ENCODE data around the gene POLR3GL.

POLR3GL gene

DNA sequence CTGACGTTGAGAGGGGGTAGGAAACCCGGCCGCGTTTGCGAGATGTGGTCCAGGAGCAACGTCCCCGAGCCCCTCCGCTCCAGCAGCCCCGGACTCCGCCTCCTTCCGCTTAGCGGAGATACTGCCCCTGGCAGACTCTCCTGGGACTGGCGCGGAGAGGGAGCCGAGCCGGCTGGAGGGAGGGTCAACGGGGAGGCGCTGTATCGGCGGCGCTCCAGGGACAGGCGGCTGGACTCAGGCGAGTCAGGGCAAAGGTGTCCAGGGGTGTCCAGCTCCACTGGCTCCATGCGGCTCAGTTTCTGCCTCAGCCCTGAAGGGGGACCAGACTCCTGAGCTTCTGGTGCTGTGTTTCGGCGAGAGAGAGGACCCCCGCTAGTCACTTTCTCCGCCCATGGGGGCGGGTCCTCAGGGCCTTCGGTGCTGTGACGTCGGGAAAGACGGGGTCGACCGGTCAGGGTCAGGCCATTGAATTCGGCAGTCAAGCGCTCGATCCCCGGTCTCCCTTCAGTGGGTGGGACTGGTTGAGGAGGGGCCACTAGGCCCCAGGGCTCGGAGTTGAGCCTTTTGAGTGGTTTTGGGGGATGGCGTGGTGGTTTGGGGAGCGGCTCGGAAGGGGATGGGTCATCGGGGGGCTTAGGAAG, 3.9 kb upstream of the POLR3GL start:
- Histone ChIP-seq H3K27ac (ENCODE audit: low read depth, low read length, severe bottlenecking) (peak overlapping the region; percentile 70), H3K4me1 (ENCODE audit: control insufficient read depth, insufficient read depth, low read length, poor library complexity, severe bottlenecking) (peaks cover 33% of the 10 kb centered on the region), H3K9me3 (ENCODE audit: control insufficient read depth, low read length) (no peaks in the 10 kb centered on the region), H3K4me3 (ENCODE audit: extremely low read depth, insufficient read depth, low read length, poor library complexity, severe bottlenecking) (peak overlapping the region; percentile 60), H3K36me3 (ENCODE audit: control insufficient read depth, insufficient read depth, low read length) (no peaks in the 10 kb centered on the region)
- 0 to 1% methylated on average over 29 to 39 of the region's 44 CpGs for WGBS, 2 experiments (ENCODE audit: insufficient coverage in 2 of 2)

DNA sequence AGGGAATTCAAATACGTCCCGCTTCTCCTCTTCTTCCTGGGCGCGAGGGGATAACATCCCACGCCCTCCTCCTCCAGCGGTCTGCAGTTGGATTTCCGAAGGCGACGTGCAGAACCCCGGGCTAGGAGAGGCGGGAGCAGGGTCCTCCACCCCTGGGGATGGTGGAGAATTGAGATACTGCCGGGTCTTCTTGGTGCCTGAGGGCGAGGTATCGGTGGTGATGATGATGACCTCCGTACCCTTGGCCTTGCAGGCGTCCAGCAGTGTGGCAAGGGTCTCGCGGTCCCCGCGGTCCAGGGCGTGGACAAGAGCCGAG, 3.4 kb upstream of the POLR3GL start:
- Histone ChIP-seq H3K36me3 (ENCODE audit: control insufficient read depth, insufficient read depth, low read length) (no peaks in the 10 kb centered on the region), H3K4me1 (ENCODE audit: control insufficient read depth, insufficient read depth, low read length, poor library complexity, severe bottlenecking) (peaks cover 28% of the 10 kb centered on the region), H3K27ac (ENCODE audit: low read depth, low read length, severe bottlenecking) (peak overlapping the region; percentile 70), H3K9me3 (ENCODE audit: control insufficient read depth, low read length) (no peaks in the 10 kb centered on the region), H3K4me3 (ENCODE audit: extremely low read depth, insufficient read depth, low read length, poor library complexity, severe bottlenecking) (peak overlapping the region; percentile 60)
- 1 to 3% methylated on average over 10 of the region's 22 CpGs for WGBS, 2 experiments (ENCODE audit: insufficient coverage in 2 of 2)

GRCh38 chr1:145961425-145962156, 2.9 kb upstream of the POLR3GL start:
- 2 to 3% methylated on average over 50 to 57 of the region's 57 CpGs for WGBS, 2 experiments (ENCODE audit: insufficient coverage in 2 of 2)
- peaks cover 28% of the 10 kb centered on the region for H3K4me1 ChIP-seq (ENCODE audit: control insufficient read depth, insufficient read depth, low read length, poor library complexity, severe bottlenecking)
- peak overlapping the region; percentile 60 for H3K4me3 ChIP-seq (ENCODE audit: extremely low read depth, insufficient read depth, low read length, poor library complexity, severe bottlenecking)
- H3K9me3 ChIP-seq (ENCODE audit: control insufficient read depth, low read length) = no peaks in the 10 kb centered on the region
- no peak overlapping the region for H3K27ac ChIP-seq (ENCODE audit: low read depth, low read length, severe bottlenecking)
- no peaks in the 10 kb centered on the region for H3K36me3 ChIP-seq (ENCODE audit: control insufficient read depth, insufficient read depth, low read length)

- Histone ChIP-seq H3K9me3 (ENCODE audit: control insufficient read depth, low read length) (peaks cover 2% of the 10 kb centered on the region), H3K27ac (ENCODE audit: low read depth, low read length, severe bottlenecking) (peak overlapping the region; percentile 33), H3K4me1 (ENCODE audit: control insufficient read depth, insufficient read depth, low read length, poor library complexity, severe bottlenecking) (peaks cover 28% of the 10 kb centered on the region), H3K4me3 (ENCODE audit: extremely low read depth, insufficient read depth, low read length, poor library complexity, severe bottlenecking) (peak overlapping the region; percentile 60), H3K36me3 (ENCODE audit: control insufficient read depth, insufficient read depth, low read length) (no peaks in the 10 kb centered on the region)
- WGBS, 2 experiments (ENCODE audit: insufficient coverage in 2 of 2) = 18 to 25% methylated on average over 9 to 17 of the region's 36 CpGs
These were observed 2.1 kb upstream of the POLR3GL start for GRCh38 chr1:145962157-145963102.

DNA sequence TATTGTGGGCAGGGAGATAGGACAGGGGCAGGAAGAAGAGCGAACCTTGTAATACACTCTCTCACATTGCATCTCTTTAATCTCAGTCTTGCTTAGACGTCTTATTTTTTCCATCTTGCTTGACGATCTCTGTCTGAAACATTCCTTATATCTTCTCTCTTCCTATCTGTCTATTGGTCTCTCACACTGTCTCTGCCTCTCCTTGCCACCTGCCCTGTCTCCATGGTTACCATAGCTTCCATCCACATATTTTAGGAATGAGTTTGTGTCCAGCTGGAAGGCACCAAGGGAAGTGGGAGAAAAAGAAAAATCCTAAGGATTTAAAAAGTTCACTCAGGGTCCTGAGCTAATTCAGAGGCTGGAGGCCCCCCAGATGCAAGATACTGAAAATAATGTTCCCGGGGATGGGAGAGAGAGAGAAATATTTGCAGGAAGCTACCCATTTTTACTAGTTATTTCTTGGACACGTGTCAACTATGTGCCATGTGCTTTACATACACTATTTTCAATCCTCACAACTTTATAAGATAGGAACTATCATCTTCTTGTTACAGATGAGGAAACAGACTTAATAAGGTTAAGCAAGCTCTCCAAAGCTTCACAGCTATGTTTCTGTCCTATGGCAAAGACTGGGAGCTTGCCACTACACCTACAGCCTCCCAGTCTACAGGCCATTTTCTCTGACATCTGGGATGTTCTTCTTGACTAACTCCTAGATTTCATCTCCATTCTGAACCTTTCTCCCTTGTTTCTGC, 1.0 kb upstream of the POLR3GL start:
- H3K4me1 ChIP-seq (ENCODE audit: control insufficient read depth, insufficient read depth, low read length, poor library complexity, severe bottlenecking) = peaks cover 23% of the 10 kb centered on the region
- peak overlapping the region; percentile 71 for H3K27ac ChIP-seq (ENCODE audit: low read depth, low read length, severe bottlenecking)
- peaks cover 7% of the 10 kb centered on the region for H3K9me3 ChIP-seq (ENCODE audit: control insufficient read depth, low read length)
- peak overlapping the region; percentile 60 for H3K4me3 ChIP-seq (ENCODE audit: extremely low read depth, insufficient read depth, low read length, poor library complexity, severe bottlenecking)
- WGBS, 2 experiments (ENCODE audit: insufficient coverage in 2 of 2) = 68 to 70% methylated on average over 3 of the region's 5 CpGs
- H3K36me3 ChIP-seq (ENCODE audit: control insufficient read depth, insufficient read depth, low read length) = no peaks in the 10 kb centered on the region

GRCh38 chr1:145965119-145965744, 742 bp downstream of the POLR3GL start:
- Histone ChIP-seq H3K4me3 (ENCODE audit: extremely low read depth, insufficient read depth, low read length, poor library complexity, severe bottlenecking) (peak overlapping the region; percentile 60), H3K36me3 (ENCODE audit: control insufficient read depth, insufficient read depth, low read length) (no peaks in the 10 kb centered on the region), H3K9me3 (ENCODE audit: control insufficient read depth, low read length) (peaks cover 7% of the 10 kb centered on the region), H3K4me1 (ENCODE audit: control insufficient read depth, insufficient read depth, low read length, poor library complexity, severe bottlenecking) (peaks cover 21% of the 10 kb centered on the region), H3K27ac (ENCODE audit: low read depth, low read length, severe bottlenecking) (no peak overlapping the region)
- WGBS, 2 experiments (ENCODE audit: insufficient coverage in 2 of 2) = 40% methylated on average over 3 of the region's 5 CpGs; no CpG with 5 or more reads in 1 of the 2 experiments

DNA sequence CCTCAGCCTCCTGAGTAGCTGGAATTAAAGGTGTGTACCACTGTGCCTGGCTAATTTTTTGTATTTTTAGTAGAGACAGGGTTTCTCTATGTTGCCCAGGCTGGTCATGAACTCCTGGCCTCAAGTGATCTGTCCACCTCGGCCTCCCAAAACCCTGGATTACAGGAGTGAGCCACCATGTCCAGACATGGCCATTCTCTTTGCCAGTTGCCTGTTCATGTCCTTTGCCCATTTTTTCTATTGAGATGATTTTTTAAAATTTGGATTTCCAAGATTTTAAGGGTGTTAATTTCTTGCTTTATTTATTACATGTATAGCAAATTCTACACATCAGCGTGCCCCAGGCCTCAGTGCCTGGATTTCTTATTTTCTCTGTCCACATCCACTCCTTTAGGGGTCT, 2.8 kb downstream of the POLR3GL start:
- WGBS, 2 experiments (ENCODE audit: insufficient coverage in 2 of 2) = 78 to 100% methylated on average over 1 of the region's 2 CpGs
- Histone ChIP-seq H3K27ac (ENCODE audit: low read depth, low read length, severe bottlenecking) (no peak overlapping the region), H3K36me3 (ENCODE audit: control insufficient read depth, insufficient read depth, low read length) (no peaks in the 10 kb centered on the region)

GRCh38 chr1:145972580-145972979, 8.1 kb downstream of the POLR3GL start:
- H3K4me1 ChIP-seq (ENCODE audit: control insufficient read depth, insufficient read depth, low read length, poor library complexity, severe bottlenecking) = peaks cover 6% of the 10 kb centered on the region
- no peak overlapping the region for H3K4me3 ChIP-seq (ENCODE audit: extremely low read depth, insufficient read depth, low read length, poor library complexity, severe bottlenecking)
- no peaks in the 10 kb centered on the region for H3K36me3 ChIP-seq (ENCODE audit: control insufficient read depth, insufficient read depth, low read length)
- peaks cover 4% of the 10 kb centered on the region for H3K9me3 ChIP-seq (ENCODE audit: control insufficient read depth, low read length)
- 91 to 98% methylated on average over 4 of the region's 7 CpGs for WGBS, 2 experiments (ENCODE audit: insufficient coverage in 2 of 2)
- H3K27ac ChIP-seq (ENCODE audit: low read depth, low read length, severe bottlenecking) = no peak overlapping the region

More for the DNA sequence above, 2.8 kb downstream of the POLR3GL start:
- no peak overlapping the region for H3K4me3 ChIP-seq (ENCODE audit: extremely low read depth, insufficient read depth, low read length, poor library complexity, severe bottlenecking)
- H3K4me1 ChIP-seq (ENCODE audit: control insufficient read depth, insufficient read depth, low read length, poor library complexity, severe bottlenecking) = peaks cover 17% of the 10 kb centered on the region
- H3K9me3 ChIP-seq (ENCODE audit: control insufficient read depth, low read length) = peaks cover 7% of the 10 kb centered on the region

- Histone ChIP-seq H3K9me3 (ENCODE audit: control insufficient read depth, low read length) (no peaks in the 10 kb centered on the region), H3K4me3 (ENCODE audit: extremely low read depth, insufficient read depth, low read length, poor library complexity, severe bottlenecking) (no peak overlapping the region), H3K4me1 (ENCODE audit: control insufficient read depth, insufficient read depth, low read length, poor library complexity, severe bottlenecking) (peaks cover 23% of the 10 kb centered on the region), H3K36me3 (ENCODE audit: control insufficient read depth, insufficient read depth, low read length) (no peaks in the 10 kb centered on the region), H3K27ac (ENCODE audit: low read depth, low read length, severe bottlenecking) (no peak overlapping the region)
- 96 to 100% methylated on average over 1 to 4 of the region's 7 CpGs for WGBS, 2 experiments (ENCODE audit: insufficient coverage in 2 of 2)
These were observed 10.2 kb downstream of the POLR3GL start for GRCh38 chr1:145974721-145975120.

DNA sequence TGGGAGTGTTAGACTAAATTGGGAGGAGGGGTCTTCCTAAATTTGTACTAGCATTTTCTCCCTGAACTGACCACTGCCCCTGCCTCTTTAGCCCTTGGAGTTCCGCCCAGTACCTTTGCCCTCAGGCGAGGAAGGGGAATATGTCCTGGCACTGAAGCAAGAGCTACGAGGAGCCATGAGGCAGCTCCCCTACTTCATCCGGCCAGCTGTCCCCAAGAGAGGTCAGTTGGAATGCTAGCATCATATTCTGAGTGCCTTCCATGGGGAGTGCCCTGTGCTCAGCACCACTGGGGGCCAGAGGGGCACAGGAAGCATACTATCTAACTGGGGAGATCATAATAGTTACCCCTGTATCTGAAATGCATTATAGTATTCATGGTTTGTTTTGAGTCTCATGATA, 10.7 kb downstream of the POLR3GL start:
- H3K27ac ChIP-seq (ENCODE audit: low read depth, low read length, severe bottlenecking) = no peak overlapping the region
- no peaks in the 10 kb centered on the region for H3K9me3 ChIP-seq (ENCODE audit: control insufficient read depth, low read length)
- H3K4me1 ChIP-seq (ENCODE audit: control insufficient read depth, insufficient read depth, low read length, poor library complexity, severe bottlenecking) = peaks cover 28% of the 10 kb centered on the region
- no peak overlapping the region for H3K4me3 ChIP-seq (ENCODE audit: extremely low read depth, insufficient read depth, low read length, poor library complexity, severe bottlenecking)
- H3K36me3 ChIP-seq (ENCODE audit: control insufficient read depth, insufficient read depth, low read length) = no peaks in the 10 kb centered on the region
- 88 to 97% methylated on average over 4 of the region's 4 CpGs for WGBS, 2 experiments (ENCODE audit: insufficient coverage in 2 of 2)

All from mesodermal cell (in vitro differentiated cells).